DLD1 (cell line): ENCODE measurements around the gene LENG8.

Experiments
- in situ Hi-C: cut with HindIII; loops from 2 replicates; pipeline ENCODE4 v1.10.0; 2017; ENCODE audit warnings: low sequenced_read_pairs

The LENG8 gene

DNA sequence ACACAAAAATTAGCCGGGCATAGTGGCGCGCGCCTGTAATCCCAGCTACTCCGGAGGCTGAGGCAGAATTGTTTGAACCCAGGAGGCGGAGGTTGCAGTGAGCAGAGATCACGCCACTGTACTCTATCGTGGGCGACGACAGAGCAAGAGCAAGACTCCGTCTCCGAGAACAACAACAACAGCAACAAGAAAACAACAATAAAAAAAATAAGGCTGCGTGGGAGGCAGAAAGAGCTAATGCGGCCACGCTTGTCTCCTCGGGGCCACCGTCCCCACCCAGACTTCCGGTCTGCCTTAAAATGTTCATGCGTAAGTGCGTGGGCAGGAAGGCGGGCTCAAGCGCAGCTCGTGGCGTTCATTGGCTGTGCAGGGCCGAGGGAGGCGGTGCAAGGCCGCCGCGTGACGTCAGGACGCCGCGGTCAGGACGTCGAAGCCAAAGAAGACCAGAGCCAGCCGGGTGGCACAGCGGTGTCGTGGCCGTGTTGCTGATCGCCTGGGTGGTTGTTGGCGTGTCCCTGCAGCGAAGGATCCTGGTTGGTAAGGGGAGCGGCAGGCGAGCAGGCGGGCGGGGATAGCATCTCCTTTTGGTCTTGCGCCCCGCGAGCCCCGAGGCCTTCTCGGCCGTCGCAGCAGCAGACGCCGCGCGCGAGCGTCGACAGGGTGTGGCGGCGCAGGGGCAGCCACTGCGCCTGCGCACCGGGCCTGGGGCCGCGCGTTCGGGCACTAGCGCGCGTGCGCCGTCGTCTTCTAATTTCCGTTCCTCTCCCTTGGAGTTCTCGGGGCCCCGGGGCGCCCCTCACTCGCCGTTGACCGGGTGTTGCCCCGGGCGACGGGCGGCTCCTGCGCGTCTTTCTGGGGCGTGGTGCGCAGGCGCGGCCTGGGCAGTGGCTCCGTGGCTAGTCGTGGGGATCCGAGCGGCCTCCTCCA lies at the start of gene LENG8:
Gene LENG8 (plus strand): TSS at position 426 of the 927 bp plus-strand sequence. CDS start 2,146 bp downstream, outside the sequence.
- in situ Hi-C loops = no loop called here

- in situ Hi-C loops = no loop called here
Observed at GRCh38 chr19:54400913-54401312, 48.1 kb upstream of the LENG8 start.

DNA sequence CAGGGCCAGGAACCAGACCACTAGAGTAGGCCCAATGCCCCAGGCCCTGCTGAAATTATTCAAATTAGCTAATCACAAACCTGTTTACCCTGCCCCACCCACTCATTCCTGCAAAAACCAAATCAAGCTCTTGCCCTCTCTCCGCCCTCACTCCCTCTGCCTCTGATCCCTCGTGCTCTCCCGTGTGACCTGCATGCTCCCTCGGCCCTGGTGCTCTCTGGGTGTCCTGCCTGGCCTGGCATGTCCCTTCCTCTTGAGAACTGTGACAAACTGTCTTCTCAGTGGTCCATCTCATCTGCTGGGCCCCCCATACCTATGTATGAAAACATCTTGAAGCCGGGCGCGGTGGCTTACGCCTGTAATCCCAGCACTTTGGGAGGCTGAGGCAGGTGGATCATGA lies 45.9 kb upstream of the LENG8 start:
- in situ Hi-C loops = no loop called here

- in situ Hi-C loops = no loop called here
Observed at GRCh38 chr19:54405628-54406027, 43.4 kb upstream of the LENG8 start.

GRCh38 chr19:54407780-54408179 lies 41.2 kb upstream of the LENG8 start:
- in situ Hi-C loops = no loop called here

DNA sequence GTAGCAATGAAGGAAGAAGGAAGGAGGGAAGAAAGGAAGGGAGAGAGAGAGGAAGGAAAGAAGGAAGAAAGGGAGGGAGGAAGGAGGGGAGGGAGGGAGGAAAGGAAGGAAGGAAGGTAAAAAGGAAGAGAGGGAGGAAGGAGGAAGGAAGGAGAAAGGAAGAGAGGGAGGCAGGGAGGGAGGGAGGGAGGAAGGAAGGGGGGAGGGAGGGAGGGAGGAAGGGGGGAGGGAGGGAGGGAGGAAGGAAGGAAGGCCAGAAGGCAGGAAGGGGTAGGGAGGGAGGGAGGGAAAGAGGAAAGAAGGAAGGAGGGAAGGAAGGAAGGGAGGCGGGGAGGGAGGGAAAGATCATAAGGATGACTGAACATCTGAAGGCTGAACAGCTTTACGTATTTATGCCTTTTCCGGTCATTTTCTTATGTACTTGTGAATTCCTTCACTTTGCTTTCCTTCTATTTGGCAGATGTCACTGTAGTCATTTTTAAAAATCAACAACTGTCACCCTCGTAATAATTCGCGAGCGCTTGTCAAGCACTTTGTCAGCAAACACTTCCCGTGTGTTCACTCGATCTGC lies 40.5 kb upstream of the LENG8 start:
- in situ Hi-C loops = no loop called here

DNA sequence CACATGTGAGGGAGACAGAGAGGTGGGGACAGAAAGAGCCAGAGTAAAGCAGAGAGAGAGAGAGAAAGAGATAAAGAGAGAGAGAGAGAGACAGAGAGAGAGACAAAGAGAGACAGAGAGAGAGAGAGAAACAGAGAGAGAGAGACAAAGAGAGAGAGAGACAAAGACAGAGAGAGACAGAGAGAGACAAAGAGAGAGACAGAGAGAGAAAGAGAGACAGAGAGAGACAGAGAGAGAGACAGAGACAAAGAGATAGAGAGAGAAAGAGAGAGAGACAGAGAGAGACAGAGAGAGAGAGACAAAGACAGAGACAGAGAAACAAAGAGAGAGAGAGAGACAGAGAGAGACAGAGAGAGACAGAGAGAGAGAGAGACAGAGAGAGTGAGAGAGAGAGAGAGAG lies 38.0 kb upstream of the LENG8 start:
- in situ Hi-C loops = no loop called here

DNA sequence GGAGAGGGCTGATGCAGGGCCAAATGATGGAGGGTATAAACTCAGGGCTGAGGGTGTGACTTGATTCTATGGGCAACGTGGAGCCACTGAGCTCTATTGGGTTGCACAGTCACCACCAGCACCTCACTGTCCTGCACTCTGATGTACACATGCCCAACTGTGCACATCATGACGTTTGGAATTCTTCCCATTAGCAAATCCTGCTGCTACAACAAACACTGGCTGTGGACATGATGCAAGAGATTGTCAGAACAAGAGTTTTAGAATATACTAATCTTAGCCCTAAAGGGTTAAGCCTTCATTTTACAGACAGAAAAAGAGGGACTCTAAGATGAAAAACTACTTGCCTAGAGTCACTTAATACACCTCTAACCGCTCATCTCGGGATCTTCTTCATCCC lies 36.1 kb upstream of the LENG8 start:
- in situ Hi-C loops = no loop called here

DNA sequence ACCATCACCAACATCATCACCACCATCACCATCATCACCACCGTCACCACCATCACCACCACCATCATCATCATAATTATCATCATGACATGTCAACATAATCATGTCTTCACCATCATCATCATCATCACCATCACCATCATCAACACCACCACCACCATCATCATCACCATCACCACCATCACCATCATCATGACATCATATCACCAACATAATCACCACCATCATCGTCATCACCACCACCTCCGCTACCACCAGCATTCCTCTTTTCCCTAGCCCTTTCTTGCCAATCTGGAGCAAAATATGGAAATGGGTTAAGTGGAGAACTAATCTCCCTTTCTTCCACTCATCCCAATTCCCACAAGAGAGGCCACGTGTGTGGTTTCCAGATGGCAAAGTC lies 34.8 kb upstream of the LENG8 start:
- in situ Hi-C loops = no loop called here

DNA sequence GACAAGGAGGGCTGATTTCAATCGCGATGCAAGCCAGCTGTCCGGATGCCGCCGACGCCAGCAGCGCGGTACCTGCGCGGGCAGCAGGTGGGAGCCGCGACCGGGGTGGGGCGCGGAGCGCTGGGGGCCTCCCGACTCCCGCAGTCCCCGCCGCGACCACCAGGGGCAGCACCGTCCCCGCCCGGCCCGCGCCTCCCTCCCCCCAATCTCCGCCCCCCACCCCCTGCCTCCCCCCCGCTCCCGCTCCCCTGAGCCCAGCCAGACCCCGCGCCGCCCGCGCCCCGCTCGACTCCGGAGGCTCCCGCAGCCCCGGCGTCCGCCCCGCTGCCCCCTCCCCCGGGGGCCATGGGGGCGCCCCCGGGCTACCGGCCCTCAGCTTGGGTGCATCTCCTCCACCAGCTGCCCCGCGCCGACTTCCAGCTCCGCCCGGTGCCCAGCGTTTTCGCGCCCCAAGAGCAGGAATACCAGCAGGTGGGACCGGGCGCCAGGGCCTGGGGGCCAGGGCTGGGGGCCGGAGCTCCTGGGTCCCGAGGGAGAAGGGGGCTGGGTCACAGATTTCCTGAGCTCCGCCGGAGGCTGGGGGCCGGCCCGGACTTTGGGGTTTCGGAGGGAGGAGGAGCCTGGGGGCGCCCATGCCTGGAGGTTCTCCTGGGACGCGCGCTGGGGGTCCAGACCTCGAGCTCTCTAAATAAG lies 33.6 kb upstream of the LENG8 start, which contains the start of gene TTYH1:
Gene TTYH1 (plus strand): TSS at position 257 of the 693 bp plus-strand sequence. CDS start 89 bp downstream, at position 346.
- in situ Hi-C loops = no loop called here

- in situ Hi-C loops = no loop called here
Observed at GRCh38 chr19:54415901-54416673, 32.9 kb upstream of the LENG8 start.

- in situ Hi-C loops = no loop called here
Observed at GRCh38 chr19:54416695-54417491, 32.1 kb upstream of the LENG8 start.

- in situ Hi-C loops = no loop called here
Observed at GRCh38 chr19:54418030-54418929, 30.7 kb upstream of the LENG8 start.

GRCh38 chr19:54418930-54419800 lies 29.8 kb upstream of the LENG8 start:
- in situ Hi-C loops = no loop called here

DNA sequence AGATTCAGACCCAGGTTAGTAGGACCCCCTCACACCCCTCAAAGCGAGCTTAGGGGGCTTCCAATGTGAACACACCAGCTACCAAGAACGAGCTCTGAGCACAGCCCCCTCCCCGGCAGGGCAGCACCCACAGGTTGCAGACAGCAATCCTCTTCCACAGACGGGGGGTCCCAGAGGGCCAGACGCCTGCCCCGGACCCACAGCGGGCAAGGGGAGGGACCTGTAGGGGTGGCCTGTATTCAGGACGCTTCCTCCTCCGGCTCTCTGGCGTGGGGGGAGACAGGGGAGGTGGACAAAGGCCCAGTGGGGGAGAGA lies 29.0 kb upstream of the LENG8 start:
- in situ Hi-C loops = no loop called here

DNA sequence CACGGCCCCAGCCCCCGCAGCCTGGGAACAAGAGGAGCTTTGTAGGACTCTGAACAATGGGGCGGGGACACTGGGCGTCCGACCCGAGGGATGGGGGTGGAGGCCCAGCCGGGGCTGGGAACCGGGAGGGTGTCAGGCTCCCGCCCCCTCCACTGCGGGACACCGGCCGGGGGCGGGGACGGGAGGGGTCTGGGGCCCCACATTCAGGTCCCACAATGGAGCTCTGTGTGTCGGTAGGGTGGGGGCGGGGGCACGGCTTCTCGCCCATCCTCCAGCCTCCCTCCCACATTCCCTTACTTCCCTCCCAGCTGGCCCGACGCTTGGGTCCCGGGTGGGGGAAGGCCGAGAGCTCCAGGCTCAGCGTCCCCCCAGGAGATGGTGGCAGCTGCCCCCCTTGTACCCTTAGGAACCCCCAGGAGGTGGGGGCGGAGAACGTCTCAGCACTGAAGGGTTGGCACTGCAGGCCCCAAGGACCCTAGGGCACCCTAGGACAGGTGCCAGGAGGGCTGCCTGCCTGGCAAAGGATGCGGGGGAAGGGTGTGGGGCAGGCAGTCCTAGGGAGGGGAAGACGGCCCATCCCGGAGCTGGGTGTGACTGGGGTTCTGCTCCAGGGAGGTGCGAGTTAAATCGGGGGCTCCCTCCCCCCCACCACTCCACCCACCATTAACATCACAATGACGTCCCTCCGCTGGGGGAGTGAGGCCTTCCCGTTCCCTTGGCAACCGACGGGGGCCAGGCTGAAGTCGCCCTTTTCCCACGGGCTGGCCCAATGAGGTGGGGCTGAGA lies 28.4 kb upstream of the LENG8 start:
- in situ Hi-C loops = no loop called here

GRCh38 chr19:54421169-54421516 lies 27.9 kb upstream of the LENG8 start:
- in situ Hi-C loops = no loop called here

DNA sequence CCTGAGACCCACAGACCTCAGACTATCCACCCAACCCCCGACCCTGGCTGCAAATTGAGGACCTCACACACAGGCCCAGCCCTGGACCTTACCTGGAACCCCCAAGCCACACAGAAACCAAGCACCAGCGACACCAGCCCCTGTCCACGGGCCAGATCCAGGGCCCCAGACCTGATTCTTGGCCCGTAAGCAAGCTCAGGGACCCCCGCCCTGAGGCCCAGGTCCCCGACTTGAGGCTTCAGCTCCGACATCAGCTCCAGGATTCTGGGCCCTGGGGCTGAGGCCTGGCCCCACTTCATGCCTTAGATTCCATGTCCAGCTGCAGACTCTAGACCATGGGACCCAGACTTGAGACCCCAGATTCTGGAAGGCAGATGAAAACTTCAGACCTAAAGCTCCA lies 27.5 kb upstream of the LENG8 start:
- in situ Hi-C loops = no loop called here
